Stimulated activated CD4-positive, alpha-beta T cell treated with anti-CD3 and anti-CD28 coated beads, Interleukin-2, amount 100 ng/mL, for 48 hours (primary cell): ENCODE results near the gene MFAP3.
A peak's percentile ranks its signal among the peaks of the same experiment; 100 is the strongest.
"Not testable (repeated sequence)": the region's sequence is repeated elsewhere in the genome, so short reads cannot be mapped to it uniquely, and the experiment has no call there.

Experiments
- DNase-seq, 2 donors: peaks; one replicate each; pipeline ENCODE4 v3.0.0-alpha.2; 2020

MFAP3 gene

GRCh38 chr5:154055201-154055600 is 16.4 kb downstream of the MFAP3 start:
- no peak for DNase-seq

DNA sequence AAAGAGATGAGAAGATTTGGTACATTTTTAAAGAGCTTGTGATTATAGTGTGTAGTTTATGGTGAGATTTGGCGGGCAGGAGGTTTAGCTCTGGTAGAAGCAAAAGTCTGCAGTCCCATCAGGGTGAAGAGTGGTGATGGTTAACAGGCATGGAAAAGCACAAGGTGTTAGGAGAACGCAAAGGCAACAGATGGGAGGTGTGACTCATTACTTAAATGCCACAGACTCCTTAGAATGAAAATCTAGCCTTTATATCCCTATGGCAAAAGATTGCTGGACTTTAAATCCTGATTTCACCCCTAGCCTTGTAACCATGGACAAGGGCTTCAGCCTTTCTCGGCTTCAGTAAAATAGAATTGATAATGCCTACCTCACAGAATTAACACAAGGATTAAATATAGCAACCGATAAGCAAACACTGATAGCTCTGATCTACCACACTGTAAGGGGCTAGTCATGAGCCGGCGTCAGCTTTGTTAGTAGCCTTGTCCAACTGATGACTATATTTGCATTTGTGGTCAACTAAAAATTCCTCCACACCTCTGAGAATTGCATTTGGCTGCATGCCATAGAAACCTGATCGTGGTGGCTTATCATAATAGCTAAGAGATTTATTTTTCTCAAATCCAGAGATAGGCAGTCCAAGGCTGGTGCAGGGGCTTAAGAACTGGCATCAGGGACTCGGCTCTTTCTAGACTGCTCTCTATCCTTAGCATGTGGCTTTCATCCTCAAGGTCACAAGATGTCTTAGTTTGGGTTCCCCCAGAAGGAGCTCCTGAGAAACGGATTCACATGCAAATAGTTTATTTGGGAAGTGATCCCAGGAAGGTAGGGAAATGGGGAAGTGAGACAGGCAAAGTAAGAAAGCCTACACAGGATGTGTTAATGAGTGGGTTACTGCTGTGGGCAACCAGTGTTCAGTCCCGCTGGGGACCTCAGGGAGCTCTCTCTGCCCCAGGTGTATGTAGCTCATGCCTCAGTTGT is 19.6 kb downstream of the MFAP3 start:
- no peak for DNase-seq

DNA sequence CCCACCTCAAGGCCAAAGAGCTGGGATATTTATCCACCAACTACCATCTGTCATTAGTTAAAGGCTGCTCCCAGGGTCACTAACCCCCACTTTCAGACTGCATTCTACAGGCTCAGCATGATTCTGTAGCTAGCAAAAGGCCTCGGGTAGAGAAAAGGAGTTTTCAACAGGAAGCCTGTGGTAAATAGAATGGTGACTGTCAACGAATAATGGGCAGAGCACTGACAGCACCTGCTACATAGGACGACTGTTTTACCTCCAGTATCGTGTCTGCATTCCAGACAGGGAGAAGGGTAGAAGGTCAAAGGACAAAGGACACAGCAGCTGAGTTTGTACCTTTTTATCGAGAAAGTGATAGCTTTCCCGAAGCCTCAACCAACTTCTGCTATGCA is 20.3 kb downstream of the MFAP3 start:
- DNase-seq: no peak

DNA sequence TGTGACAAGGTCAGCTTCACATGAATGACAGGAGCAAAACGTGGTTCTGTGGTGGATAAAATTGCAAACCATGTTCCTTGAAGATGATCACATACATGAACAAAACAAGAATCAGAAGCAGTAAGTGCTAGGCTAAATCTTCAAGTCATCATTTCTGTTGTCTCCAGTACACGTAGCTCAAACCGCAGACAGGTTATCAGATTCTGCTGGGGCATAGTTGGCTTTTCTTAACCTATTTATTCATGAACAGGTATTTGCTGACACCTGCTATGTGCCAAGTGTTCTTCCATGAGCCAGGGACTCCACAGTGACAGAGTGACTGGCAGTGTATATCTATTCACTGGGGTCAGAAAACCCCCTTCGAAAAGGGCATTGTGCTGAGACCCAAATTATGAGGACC is 20.8 kb downstream of the MFAP3 start:
- DNase-seq: no peak

DNA sequence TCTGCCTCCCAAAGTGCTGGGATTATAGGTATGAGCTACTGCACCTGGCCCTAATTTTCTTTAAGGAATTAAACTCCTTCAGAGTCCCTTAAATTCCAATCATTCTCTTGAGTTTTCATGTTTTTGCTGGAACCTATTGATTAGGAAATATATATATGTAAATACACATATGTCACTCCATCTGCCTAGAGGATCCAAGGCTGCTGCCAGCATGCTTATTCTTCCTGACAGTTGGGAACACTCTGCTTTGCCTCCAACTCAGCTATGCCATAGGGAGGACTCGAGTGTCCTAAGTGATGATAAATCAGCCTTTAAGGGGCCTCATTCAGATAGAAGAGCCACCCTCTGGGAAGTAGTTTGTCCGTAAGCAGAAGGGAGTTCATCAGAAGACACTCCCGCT is 21.8 kb downstream of the MFAP3 start:
- DNase-seq: no peak

GRCh38 chr5:154063372-154063771 is 24.6 kb downstream of the MFAP3 start:
- no peak for DNase-seq

- no peak for DNase-seq
Measured at GRCh38 chr5:154065971-154066370, 27.2 kb downstream of the MFAP3 start.

DNA sequence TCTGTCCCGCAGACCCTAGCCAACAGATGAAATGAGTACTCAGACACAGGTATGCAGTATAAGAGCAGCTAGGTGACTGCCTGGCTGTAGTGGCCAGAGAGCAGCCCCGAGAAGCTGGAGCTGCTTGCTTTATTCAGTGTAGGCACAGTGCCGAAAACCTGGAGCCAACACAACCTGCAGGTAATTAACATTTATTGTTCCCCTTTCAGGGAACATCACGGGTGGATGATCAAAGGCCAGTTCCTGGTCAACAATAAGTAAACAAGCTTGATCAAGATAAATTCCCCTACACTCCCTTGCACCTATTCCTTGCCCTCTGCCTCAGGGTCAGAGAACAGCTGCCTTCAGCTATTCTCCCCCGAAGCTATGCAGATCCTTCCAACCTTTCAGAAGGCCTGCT is 31.1 kb downstream of the MFAP3 start:
- DNase-seq: not testable (repeated sequence)

DNA sequence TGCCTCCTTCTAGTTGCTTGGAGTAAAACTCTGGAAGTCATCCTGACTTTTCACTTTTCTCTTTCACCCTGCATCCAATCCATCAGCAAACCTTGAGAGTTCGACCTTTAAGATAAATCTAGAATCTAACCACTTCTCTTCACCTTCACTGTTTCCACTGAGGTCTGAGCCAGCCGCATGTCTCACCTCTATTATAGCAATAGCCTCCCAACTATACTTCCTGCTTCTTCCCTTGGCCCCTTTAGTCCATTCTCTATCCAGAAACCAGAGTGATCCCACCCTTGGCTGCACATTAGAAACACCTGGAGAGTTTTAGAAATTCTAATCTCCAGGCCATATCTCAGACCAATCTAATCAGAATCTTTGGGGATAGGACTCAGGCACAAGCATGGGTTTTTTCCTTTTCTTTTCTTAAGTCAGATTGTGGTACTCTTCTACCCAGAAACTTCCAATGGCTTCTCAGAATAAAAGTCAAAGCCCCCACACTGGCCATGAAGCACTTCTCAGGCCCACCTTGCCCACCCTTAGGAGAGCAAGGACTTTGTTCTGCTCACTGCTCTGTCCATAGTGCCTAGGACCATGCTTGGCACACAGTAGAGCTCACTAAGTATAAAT is 33.1 kb downstream of the MFAP3 start:
- DNase-seq: no peak

- peak; percentile 82 to 87 for DNase-seq
Measured at GRCh38 chr5:154072414-154073171, 33.8 kb downstream of the MFAP3 start.

DNA sequence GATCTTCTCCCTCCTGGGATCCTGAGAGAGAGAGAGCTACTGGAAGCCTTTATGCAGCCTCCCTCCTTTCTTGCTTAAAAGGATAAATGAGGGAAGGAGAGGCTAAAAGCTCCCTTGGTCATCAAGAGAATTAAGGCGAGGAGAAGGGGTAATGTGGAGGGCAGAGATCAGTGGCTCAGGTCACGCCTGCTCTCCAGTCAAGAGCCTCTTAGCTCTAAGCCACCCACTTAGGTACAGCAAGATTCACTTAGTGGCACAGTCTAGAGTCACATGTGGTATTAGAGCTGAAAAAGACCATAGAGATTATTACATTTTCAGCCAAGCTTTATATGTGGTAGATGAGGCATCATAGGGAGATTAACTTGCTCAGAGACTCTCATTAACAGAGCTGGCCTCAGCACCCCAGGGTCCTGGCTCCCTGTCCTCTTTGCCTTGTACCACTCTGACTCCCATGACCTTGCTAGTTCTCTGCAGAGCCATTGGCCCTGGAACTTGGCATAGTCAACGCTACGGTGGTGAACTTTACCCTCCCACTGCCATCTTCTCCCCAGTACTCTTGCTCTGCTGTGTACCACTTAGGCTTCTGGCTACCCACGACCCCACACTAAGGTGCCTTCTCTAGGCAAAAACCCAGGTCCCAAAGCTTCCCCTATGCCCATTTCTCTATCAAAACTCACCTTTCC is 37.6 kb downstream of the MFAP3 start:
- no peak for DNase-seq

GRCh38 chr5:154077696-154078095 is 38.9 kb downstream of the MFAP3 start:
- no peak for DNase-seq

DNA sequence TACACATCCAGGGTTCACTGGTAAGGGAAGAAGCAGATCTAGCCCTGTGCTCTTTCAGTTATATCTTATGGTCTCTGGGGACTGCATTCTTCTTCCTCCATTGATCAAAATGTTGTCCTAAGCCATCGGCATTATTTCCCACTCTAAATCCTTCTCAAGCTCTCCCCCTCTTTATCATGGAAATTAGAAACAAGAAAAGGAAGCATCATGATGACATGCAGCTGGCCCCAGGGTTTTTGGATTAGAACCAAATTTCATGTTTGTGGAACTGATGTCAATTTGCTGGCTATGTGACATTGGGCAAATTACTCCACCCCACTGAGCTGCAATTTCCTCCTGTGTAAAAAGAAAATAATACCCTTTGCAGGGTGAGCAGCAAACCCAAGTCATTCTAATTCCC is 39.5 kb downstream of the MFAP3 start:
- no peak for DNase-seq

DNA sequence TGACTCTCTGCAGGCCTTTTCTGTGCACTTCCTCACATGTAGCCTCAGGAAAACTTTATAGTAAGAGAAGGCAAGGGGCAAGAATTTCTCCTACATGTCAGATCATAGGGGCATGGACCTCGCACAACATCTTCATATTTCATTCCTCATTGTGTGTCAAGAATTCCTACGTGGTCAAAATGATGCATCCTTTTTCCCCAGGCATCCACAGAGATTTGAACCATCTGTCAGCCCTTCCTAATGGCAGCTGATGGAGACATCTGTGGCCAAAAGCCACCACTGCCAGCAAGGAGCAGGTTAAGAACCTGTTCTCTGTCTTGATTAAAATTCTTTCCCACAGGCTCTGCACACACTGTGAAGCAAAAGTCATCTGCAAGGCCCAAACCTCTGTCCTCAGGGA is 42.5 kb downstream of the MFAP3 start:
- no peak for DNase-seq

DNA sequence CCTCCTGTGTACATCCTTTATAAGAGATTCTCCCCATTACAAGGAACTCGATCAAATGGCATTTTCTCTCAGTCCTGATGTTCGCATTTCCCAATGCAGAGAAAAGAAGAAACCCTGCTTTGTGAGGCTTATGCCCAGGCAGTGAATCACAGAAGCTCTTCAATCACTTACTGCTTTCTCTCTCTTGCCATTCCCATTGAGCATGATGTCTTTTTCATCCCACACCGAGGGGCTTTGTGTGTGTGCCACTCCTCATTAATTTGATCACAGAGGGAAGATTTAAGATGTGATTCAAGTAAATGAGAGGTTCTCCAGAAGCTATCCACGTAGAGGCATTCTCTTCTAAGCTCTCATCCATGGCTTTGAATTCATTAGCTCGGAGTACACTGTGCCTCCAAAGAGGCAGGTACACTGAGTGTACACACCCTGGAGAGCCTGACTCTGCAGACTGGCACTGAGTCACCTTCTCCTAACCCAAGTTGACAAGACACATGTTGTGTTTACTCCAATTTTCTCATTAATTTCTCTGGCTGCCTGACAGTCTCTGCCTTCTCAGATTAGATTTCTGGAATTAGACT is 45.4 kb downstream of the MFAP3 start:
- DNase-seq: no peak

GRCh38 chr5:154086146-154086545 is 47.4 kb downstream of the MFAP3 start:
- DNase-seq: no peak

GRCh38 chr5:154086641-154087040 is 47.9 kb downstream of the MFAP3 start:
- DNase-seq: no peak

GRCh38 chr5:154087260-154087659 is 48.5 kb downstream of the MFAP3 start:
- DNase-seq: no peak

- DNase-seq: no peak
Measured at GRCh38 chr5:154088801-154089200, 50.0 kb downstream of the MFAP3 start.

DNA sequence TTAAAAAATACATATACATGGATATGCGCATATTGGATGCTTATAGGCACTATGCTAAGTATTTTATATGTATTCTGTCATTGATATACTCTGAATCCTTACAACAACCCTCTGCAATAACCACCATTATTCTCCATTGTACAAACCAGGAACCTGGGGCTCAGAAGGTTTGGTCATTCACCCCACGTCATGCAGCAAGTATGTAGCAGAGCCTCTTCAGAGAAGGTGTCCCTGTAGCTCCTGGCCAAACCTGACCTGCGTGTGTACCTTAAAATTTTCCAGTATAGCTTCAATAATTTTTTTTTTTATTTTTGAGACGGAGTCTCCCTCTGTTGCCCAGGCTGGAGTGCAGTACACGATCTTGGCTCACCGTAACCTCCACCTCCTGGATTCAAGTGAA is 51.9 kb downstream of the MFAP3 start:
- no peak for DNase-seq

DNA sequence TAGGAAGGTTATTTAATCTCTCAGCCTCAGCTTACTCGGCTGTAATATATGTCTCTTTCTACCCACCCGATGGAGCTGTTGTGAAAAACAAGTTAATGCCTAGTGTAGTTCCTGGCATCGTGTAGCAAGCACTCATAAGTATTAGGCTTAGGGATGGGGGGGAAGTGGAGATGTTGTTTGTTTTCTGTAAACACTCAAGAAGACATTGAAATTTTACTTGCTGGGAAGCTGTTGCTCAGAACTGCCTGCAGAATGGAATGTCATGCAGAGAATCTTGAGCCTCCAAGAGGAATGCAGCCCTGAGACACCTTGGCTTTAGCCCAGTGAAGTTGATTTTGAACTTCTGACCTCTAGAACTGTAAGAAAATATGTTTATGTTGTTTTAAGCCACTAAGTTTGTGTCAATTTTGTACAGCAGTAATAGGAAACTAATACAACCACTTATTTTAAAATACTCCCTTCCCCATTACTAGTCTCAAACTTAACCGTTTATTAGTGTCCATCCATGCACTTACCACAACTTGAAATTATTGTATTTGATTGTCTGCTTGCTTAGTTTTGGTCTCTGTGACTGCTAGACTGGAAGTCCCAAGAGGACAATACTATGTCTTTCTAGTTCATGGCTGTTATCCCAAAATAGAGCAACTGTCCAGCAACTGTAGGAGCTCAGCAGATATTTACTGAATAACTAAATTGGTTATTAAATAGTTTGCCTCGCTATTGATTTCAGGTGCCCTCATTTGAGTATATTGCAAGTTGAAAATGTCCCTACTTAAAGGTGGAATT is 53.8 kb downstream of the MFAP3 start:
- no peak for DNase-seq

DNA sequence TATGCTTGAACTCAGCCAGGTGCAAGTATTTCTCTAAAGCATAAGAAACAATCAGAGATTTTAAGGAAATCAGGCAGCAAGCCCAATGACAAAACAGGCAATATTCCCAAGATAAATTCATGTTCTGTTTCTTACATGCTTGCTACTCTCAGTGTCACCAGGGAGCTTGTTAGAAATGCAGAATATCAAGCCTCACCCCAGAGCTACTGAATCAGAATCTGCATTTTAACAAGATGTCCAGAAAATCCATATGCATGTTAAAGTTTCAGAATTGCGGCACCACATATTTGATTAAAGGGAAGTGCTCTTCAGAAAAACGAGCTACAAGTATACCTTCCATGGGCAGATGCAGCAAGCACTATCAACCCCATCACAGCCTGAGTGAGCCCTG is 54.4 kb downstream of the MFAP3 start:
- DNase-seq: no peak
